ENCODE data around the gene ANKS1B. TPM values are rescaled to one million over a fixed set of nuclear protein-coding genes. Genes with fewer than 3 reads are reported as not detected.

The ANKS1B gene
- total and polyA plus RNA-seq, 10 of the 15 experiments (the other 5 are each of a cell fraction or from before 2014, with no cell fraction given) = 0.16 to 1.3 (median 0.82) TPM; not detected in 7

DNA sequence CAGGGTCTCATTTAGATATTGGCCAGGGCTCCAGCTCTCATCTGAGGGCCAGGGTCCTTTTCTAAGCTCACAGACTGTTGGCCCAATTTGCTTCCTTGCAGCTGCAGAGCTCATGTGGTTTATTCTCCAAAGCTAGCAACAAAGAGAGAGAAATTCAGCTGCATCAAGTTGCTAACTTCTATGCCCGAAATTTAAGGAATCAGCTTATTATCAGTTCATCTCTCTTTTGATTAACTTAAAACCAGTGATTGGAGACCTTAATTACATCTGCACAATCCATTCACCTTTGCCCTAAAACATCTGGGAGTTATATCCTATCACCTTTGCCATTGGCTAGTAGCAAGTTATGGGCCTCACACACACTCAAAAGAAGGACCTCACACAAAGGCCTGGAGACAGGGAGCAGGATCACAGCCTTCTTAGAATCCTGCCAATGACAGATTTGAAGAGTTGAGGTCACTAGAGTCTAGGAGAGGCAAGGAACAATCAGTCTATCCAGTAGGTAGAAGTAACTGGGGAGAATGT, 596.0 kb downstream of the ANKS1B start:
- RAD21 ChIA-PET (ENCODE audit: unreplicated experiment) = interaction anchor here (1.2 kb wide), 1 partner anchor 347 kb away, joined by 3 read pairs; no protein-coding TSS in a partner anchor
- no peak for FAIRE-seq
- POLR2A ChIA-PET = no interaction called here

More for the DNA sequence above, 596.0 kb downstream of the ANKS1B start:
- ChIA-PET CTCF (interaction anchor here (1.1 to 6.7 kb wide), 6 partner anchors 10 to 379 kb away, joined by 4 to 102 read pairs (median 16); no protein-coding TSS in a partner anchor), SMC1A (ENCODE audit: uncharacterized antibody, unreplicated experiment) (interaction anchor here (3.8 to 5.3 kb wide), 2 partner anchors 232 to 345 kb away, joined by 14 to 38 read pairs; no protein-coding TSS in a partner anchor)
- WGBS (ENCODE audit: insufficient coverage, insufficient replicate concordance, low lambda C conversion rate, missing lambda C conversion rate) = 0% methylated on average over 1 of the region's 1 CpG
- DNase-seq (ENCODE audit: low read depth, low spot score) (no peak), ATAC-seq (no peak)
- H3K9ac ChIP-seq (ENCODE audit: control insufficient read depth, insufficient read depth, low read length) = no peak overlapping the region
- H3K9me3 ChIP-seq (replicated peaks; ENCODE audit: control insufficient read depth, insufficient read depth, low read length) = no peaks in the 10 kb centered on the region
- H3K27ac ChIP-seq (ENCODE audit: control insufficient read depth, insufficient read depth) = no peak overlapping the region
- no peaks in the 10 kb centered on the region for H3K4me1 ChIP-seq (ENCODE audit: control insufficient read depth, insufficient read depth, low read length)
- no peak overlapping the region for H3K4me3 ChIP-seq
- H3K27me3 ChIP-seq (replicated peaks in 1 of 2; ENCODE audit: control insufficient read depth in 2 of 2, insufficient read depth in 2 of 2, low read length in 1 of 2) = no peaks in the 10 kb centered on the region
- H3K79me2 ChIP-seq (ENCODE audit: control insufficient read depth, insufficient read depth, low read length) = no peaks in the 10 kb centered on the region
- BruUV-seq (replicated peaks) = no TSS peak
- no peak for TF ChIP-seq BCL11A (IDR thresholded peaks at IDR 0.05; ENCODE audit: low read depth, low read length)
- no peak for TF ChIP-seq KLF5 (IDR thresholded peaks at IDR 0.05; ENCODE audit: partially characterized antibody)
- TF ChIP-seq ZNF384 (IDR thresholded peaks at IDR 0.05; ENCODE audit: borderline replicate concordance, low read depth, low read length) = no peak
- TF ChIP-seq KAT2A (conservative IDR thresholded peaks at IDR 0.05; ENCODE audit: control insufficient read depth, low read depth, low read length) = no peak
- no peak for TF ChIP-seq NFYA (IDR thresholded peaks at IDR 0.05; ENCODE audit: borderline replicate concordance, low read depth, low read length)
- no peak for TF ChIP-seq PAX5 (IDR thresholded peaks at IDR 0.05; ENCODE audit: borderline replicate concordance, low read depth, low read length)
- no peak for TF ChIP-seq IKZF2 (IDR thresholded peaks at IDR 0.05)
- TF ChIP-seq SMAD5 (IDR thresholded peaks at IDR 0.05; ENCODE audit: low read depth) = no peak
- TF ChIP-seq, protein P1, sequence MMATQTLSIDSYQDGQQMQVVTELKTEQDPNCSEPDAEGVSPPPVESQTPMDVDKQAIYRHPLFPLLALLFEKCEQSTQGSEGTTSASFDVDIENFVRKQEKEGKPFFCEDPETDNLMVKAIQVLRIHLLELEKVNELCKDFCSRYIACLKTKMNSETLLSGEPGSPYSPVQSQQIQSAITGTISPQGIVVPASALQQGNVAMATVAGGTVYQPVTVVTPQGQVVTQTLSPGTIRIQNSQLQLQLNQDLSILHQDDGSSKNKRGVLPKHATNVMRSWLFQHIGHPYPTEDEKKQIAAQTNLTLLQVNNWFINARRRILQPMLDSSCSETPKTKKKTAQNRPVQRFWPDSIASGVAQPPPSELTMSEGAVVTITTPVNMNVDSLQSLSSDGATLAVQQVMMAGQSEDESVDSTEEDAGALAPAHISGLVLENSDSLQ (IDR thresholded peaks at IDR 0.05) = no peak
- no peak for TF ChIP-seq NR2C2 (IDR thresholded peaks at IDR 0.05; ENCODE audit: borderline replicate concordance, control insufficient read depth, insufficient read length, low read depth)
- TF ChIP-seq, protein P2, sequence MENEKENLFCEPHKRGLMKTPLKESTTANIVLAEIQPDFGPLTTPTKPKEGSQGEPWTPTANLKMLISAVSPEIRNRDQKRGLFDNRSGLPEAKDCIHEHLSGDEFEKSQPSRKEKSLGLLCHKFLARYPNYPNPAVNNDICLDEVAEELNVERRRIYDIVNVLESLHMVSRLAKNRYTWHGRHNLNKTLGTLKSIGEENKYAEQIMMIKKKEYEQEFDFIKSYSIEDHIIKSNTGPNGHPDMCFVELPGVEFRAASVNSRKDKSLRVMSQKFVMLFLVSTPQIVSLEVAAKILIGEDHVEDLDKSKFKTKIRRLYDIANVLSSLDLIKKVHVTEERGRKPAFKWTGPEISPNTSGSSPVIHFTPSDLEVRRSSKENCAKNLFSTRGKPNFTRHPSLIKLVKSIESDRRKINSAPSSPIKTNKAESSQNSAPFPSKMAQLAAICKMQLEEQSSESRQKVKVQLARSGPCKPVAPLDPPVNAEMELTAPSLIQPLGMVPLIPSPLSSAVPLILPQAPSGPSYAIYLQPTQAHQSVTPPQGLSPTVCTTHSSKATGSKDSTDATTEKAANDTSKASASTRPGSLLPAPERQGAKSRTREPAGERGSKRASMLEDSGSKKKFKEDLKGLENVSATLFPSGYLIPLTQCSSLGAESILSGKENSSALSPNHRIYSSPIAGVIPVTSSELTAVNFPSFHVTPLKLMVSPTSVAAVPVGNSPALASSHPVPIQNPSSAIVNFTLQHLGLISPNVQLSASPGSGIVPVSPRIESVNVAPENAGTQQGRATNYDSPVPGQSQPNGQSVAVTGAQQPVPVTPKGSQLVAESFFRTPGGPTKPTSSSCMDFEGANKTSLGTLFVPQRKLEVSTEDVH (IDR thresholded peaks at IDR 0.05; ENCODE audit: low read depth, partially characterized antibody) = no peak
- TF ChIP-seq TCF12 (IDR thresholded peaks at IDR 0.05; ENCODE audit: low read depth, low read length) = no peak
- TF ChIP-seq HDGF (IDR thresholded peaks at IDR 0.05) = no peak
- TF ChIP-seq NFXL1 (IDR thresholded peaks at IDR 0.05; ENCODE audit: borderline replicate concordance) = no peak
- no peak overlapping the region for H2AFZ ChIP-seq (ENCODE audit: control insufficient read depth, low read depth, low read length)
- H4K20me1 ChIP-seq (ENCODE audit: control insufficient read depth, insufficient read depth) = no peaks in the 10 kb centered on the region
- in situ Hi-C loops (cut with MboI) = loop anchor here (25.0 kb wide), 1 partner anchor 224 kb away; no protein-coding TSS in a partner anchor
- H3K36me3 ChIP-seq (ENCODE audit: control insufficient read depth in 2 of 2, insufficient read depth in 2 of 2, low read length in 1 of 2) = no peaks in the 10 kb centered on the region
- intact Hi-C loops (cut with micrococcal nuclease; ENCODE audit: unreplicated experiment) = no loop called here
- H3K4me2 ChIP-seq (ENCODE audit: control insufficient read depth, insufficient read depth) = no peak overlapping the region
